Hepatocyte (in vitro differentiated cells): ENCODE data around the gene SLC13A3.

ENCODE experiments used
- CTCF ChIP-seq: fragments of 200-600 bp; sonication (generic); IDR thresholded peaks from 2 replicates; pipeline ENCODE4 v1.5.1; 2016; ENCODE audit warnings: antibody characterized with exemption, mild to moderate bottlenecking; ENCODE audit not compliant: poor library complexity
- EZH2 ChIP-seq: fragments of 200-600 bp; sonication (generic); IDR thresholded peaks from 2 replicates; pipeline ENCODE4 v1.6.1; 2016; ENCODE audit warnings: antibody characterized with exemption, mild to moderate bottlenecking, borderline replicate concordance
- EZH2phosphoT487 ChIP-seq: fragments of 200-600 bp; sonication (generic); IDR thresholded peaks from one replicate; pipeline ENCODE4 v1.6.1; 2018; ENCODE audit warnings: antibody characterized with exemption, mild to moderate bottlenecking, low read depth, moderate library complexity; ENCODE audit not compliant: unreplicated experiment, severe bottlenecking

- no peak for TF ChIP-seq CTCF
- no peak for TF ChIP-seq EZH2
- no peak for TF ChIP-seq EZH2phosphoT487
Observed at GRCh38 chr20:46555370-46555956, 95.8 kb downstream of the SLC13A3 start.
